ENCODE data around the gene FNDC3B. TPM values are rescaled to one million over a fixed set of nuclear protein-coding genes. Genes with fewer than 3 reads are reported as not detected.
"Not testable (repeated sequence)": the region's sequence is repeated elsewhere in the genome, so short reads cannot be mapped to it uniquely, and the experiment has no call there.

The FNDC3B gene
- total RNA-seq, 2 donors from 2014 or later, result 27.0 to 41.6 TPM

GRCh38 chr3:172231318-172231901 lies 192.0 kb downstream of the FNDC3B start:
- DNase-seq, result no peak
- H3K27ac Mint-ChIP-seq, result no peak overlapping the region

DNA sequence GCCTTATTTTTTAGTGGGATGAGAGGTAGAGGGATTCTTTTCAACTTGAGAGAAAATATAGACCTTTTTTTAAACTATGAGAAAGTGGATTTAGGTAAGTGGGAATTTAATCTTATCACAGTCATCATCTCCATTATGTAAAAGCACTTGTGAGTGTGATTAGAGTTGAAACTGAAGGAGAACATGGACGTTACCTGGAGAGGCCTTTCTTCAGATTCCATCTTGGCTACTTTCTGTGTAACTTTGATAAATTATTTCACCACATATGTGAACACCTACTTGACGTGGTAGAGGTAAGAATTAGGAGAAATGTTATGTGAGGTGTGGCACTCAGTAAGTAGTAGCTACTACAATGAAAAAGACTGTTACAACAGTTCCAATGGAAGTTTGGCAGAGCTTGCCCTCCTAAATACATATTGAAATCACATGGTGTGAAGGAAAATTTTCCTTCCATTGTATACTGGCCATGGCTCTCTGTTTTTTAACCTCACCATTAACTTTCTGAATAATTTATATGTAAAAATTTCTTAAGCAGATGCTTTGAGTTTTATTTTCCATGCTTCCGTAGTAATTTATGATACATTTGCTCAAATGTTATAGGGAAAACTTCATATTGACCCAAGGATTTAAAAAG lies 193.3 kb downstream of the FNDC3B start:
- Mint-ChIP-seq H3K36me3 (ENCODE audit: low read depth) (peaks cover 6% of the 10 kb centered on the region), H3K4me1 (peaks cover 14% of the 10 kb centered on the region), H3K27me3 (no peaks in the 10 kb centered on the region), H3K27ac (no peak overlapping the region), H3K4me3 (no peak overlapping the region)
- DNase-seq (no peak), ATAC-seq (no peak)
- H3K9me3 ChIP-seq (ENCODE audit: control insufficient read depth, low read length, poor library complexity, severe bottlenecking), result no peaks in the 10 kb centered on the region

More at GRCh38 chr3:172231318-172231901, 192.0 kb downstream of the FNDC3B start:
- Mint-ChIP-seq H3K27me3 (no peaks in the 10 kb centered on the region), H3K36me3 (ENCODE audit: low read depth) (peaks cover 6% of the 10 kb centered on the region), H3K4me1 (peaks cover 14% of the 10 kb centered on the region), H3K4me3 (no peak overlapping the region)
- H3K9me3 ChIP-seq (ENCODE audit: control insufficient read depth, low read length, poor library complexity, severe bottlenecking), result no peaks in the 10 kb centered on the region
- no peak for ATAC-seq

GRCh38 chr3:172233474-172234277 lies 194.3 kb downstream of the FNDC3B start:
- Mint-ChIP-seq H3K4me1 (peaks cover 10% of the 10 kb centered on the region), H3K27me3 (no peaks in the 10 kb centered on the region), H3K27ac (no peak overlapping the region), H3K4me3 (no peak overlapping the region), H3K36me3 (ENCODE audit: low read depth) (peaks cover 6% of the 10 kb centered on the region)
- no peaks in the 10 kb centered on the region for H3K9me3 ChIP-seq (ENCODE audit: control insufficient read depth, low read length, poor library complexity, severe bottlenecking)
- no peak for DNase-seq
- no peak for ATAC-seq

DNA sequence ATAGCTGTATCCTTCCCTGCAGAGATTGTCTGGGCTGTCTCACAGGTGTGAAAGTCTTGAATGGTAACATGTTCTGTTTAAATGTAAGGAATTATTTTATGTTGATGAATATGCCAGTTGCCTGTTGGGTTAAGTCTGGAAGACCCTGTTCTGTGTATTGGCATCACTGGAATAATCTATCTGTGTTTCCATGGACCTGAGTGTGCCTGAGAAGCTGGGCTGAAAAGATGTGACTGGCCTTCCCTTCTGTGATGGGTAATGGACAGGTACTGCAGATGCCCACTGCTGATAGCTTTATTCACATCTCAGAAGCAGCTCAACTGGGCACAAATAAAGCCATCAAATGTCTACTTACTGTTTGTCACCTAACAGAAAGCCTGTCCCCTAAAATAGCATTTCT lies 196.3 kb downstream of the FNDC3B start:
- H3K27me3 Mint-ChIP-seq, result no peaks in the 10 kb centered on the region
- peaks cover 10% of the 10 kb centered on the region for H3K4me1 Mint-ChIP-seq
- H3K36me3 Mint-ChIP-seq (ENCODE audit: low read depth), result peaks cover 3% of the 10 kb centered on the region
- DNase-seq, result no peak
- no peak overlapping the region for H3K27ac Mint-ChIP-seq
- no peak overlapping the region for H3K4me3 Mint-ChIP-seq
- H3K9me3 ChIP-seq (ENCODE audit: control insufficient read depth, low read length, poor library complexity, severe bottlenecking), result no peaks in the 10 kb centered on the region
- ATAC-seq, result no peak

GRCh38 chr3:172236771-172237742 lies 197.7 kb downstream of the FNDC3B start:
- DNase-seq (no peak), ATAC-seq (no peak)
- Mint-ChIP-seq H3K27ac (no peak overlapping the region), H3K4me1 (peaks cover 6% of the 10 kb centered on the region), H3K4me3 (no peak overlapping the region), H3K27me3 (no peaks in the 10 kb centered on the region), H3K36me3 (ENCODE audit: low read depth) (peaks cover 3% of the 10 kb centered on the region)
- H3K9me3 ChIP-seq (ENCODE audit: control insufficient read depth, low read length, poor library complexity, severe bottlenecking), result no peaks in the 10 kb centered on the region

DNA sequence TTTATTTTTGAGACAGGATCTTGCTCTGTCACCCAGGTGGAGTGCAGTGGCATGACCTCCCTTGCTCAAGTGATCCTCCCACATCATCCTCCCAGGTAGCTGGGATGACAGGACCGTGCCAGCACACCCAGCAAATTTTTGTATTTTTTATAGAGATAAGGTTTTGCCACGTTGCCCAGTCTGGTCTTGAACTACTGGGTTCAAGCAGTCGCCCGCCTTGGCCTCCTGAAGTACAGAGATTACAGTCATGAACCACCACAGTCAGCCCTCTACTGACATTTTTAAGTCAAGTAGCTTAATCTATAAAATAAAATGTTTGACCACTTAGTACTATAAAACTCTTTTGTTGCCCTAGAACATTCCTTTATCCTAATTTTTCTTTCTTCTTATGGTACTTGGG lies 198.8 kb downstream of the FNDC3B start:
- DNase-seq (no peak), ATAC-seq (no peak)
- Mint-ChIP-seq H3K36me3 (ENCODE audit: low read depth) (peaks cover 2% of the 10 kb centered on the region), H3K4me3 (no peak overlapping the region), H3K4me1 (peaks cover 2% of the 10 kb centered on the region), H3K27ac (peak overlapping the region; percentile 8), H3K27me3 (no peaks in the 10 kb centered on the region)
- no peaks in the 10 kb centered on the region for H3K9me3 ChIP-seq (ENCODE audit: control insufficient read depth, low read length, poor library complexity, severe bottlenecking)

DNA sequence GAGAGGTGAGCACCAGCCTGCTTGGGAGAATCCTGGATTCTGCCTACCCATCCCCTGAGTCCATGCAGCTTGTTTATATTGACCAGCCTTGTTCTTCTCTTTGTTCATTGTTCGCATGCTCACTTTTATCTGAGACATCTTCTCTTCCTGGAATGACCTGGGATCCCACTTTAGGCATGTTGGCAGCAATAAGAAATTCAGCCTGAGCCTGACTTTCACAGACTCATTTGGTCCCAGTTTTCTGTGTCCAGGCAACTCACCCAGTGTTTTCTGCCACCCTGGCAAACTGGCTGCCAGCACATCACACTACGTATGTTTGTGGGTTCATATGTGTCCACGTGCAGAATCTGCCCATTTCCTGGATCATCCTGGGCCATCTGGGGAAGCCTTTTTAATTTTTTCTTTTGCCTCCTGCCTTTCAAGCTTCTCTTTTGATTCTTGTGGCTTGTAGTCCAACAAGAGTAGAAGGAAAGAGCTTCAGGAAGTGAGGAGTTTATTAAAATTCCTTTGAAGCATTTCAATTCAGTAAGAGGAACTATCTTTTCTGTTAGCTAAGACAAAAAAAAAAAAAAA lies 199.9 kb downstream of the FNDC3B start:
- H3K9me3 ChIP-seq (ENCODE audit: control insufficient read depth, low read length, poor library complexity, severe bottlenecking), result no peaks in the 10 kb centered on the region
- no peaks in the 10 kb centered on the region for H3K27me3 Mint-ChIP-seq
- ATAC-seq, result no peak
- H3K4me3 Mint-ChIP-seq, result no peak overlapping the region
- peaks cover 7% of the 10 kb centered on the region for H3K4me1 Mint-ChIP-seq
- peaks cover 3% of the 10 kb centered on the region for H3K36me3 Mint-ChIP-seq (ENCODE audit: low read depth)
- no peak for DNase-seq
- no peak overlapping the region for H3K27ac Mint-ChIP-seq

GRCh38 chr3:172241405-172241804 lies 202.0 kb downstream of the FNDC3B start:
- Mint-ChIP-seq H3K36me3 (ENCODE audit: low read depth) (peaks cover 3% of the 10 kb centered on the region), H3K27me3 (no peaks in the 10 kb centered on the region), H3K27ac (no peak overlapping the region), H3K4me1 (peaks cover 11% of the 10 kb centered on the region), H3K4me3 (no peak overlapping the region)
- no peaks in the 10 kb centered on the region for H3K9me3 ChIP-seq (ENCODE audit: control insufficient read depth, low read length, poor library complexity, severe bottlenecking)
- DNase-seq (no peak), ATAC-seq (no peak)

DNA sequence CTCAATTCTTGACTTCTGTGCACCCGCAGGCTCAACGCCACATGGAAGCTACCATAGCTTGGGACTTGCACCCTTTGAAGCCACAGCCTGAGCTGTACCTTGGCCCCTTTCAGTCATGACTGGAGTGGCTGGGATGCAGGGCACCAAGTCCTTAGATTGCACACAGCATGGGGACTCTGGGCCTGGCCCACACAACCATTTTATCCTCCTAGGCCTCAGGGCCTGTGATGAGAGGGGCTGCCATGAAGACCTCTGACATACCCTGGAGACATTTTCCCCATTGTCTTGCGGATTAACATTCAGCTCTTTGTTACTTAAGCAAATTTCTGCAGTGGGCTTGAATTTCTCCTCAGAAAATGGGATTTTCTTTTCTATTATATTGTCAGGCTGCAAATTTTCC lies 203.1 kb downstream of the FNDC3B start:
- H3K27ac Mint-ChIP-seq; H3K27me3 Mint-ChIP-seq; DNase-seq; H3K36me3 Mint-ChIP-seq (ENCODE audit: low read depth); H3K9me3 ChIP-seq (ENCODE audit: control insufficient read depth, low read length, poor library complexity, severe bottlenecking); H3K4me3 Mint-ChIP-seq; ATAC-seq: not testable (repeated sequence)
- peaks cover 12% of the 10 kb centered on the region for H3K4me1 Mint-ChIP-seq

DNA sequence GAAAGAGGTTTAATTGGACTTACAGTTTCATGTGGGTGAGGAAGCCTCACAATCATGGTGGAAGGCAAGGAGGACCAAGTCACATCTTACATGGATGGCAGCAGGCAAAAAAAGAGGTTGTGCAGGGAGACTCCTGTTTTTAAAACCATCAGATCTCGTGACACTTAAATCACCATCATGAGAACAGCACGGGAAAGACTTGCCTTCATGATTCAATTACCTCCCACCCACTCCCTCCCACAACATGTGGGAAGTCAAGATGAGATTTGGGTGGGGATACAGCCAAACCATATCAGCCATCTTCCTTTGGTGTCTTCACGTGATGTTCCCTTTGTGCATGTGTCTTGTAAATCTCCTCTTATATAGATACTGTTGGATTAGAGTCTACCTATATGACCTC lies 204.0 kb downstream of the FNDC3B start:
- not testable (repeated sequence) for DNase-seq; H3K36me3 Mint-ChIP-seq (ENCODE audit: low read depth); H3K4me3 Mint-ChIP-seq; H3K27ac Mint-ChIP-seq; H3K9me3 ChIP-seq (ENCODE audit: control insufficient read depth, low read length, poor library complexity, severe bottlenecking); H3K27me3 Mint-ChIP-seq; ATAC-seq
- H3K4me1 Mint-ChIP-seq, result peaks cover 13% of the 10 kb centered on the region

DNA sequence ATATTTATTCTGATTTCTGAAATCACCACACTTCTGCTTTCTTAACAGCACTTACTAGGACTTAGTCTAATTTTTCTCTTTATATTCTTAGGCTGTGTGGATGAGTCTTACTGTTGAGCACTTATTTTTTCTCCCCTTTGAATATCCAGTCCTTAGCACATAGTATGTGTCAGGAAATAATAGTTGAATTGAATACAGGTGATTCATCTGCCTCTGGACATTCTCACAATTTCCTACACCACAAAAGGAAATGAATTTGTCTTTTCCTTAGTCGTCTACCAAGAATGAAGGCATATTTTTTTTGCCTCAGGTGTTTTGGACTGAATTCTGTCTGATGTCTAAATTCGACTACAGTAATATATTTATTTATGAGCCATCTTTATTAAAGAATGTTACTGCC lies 204.6 kb downstream of the FNDC3B start:
- Mint-ChIP-seq H3K4me3 (no peak overlapping the region), H3K36me3 (ENCODE audit: low read depth) (peaks cover 3% of the 10 kb centered on the region), H3K27ac (no peak overlapping the region), H3K27me3 (no peaks in the 10 kb centered on the region), H3K4me1 (peaks cover 13% of the 10 kb centered on the region)
- no peaks in the 10 kb centered on the region for H3K9me3 ChIP-seq (ENCODE audit: control insufficient read depth, low read length, poor library complexity, severe bottlenecking)
- DNase-seq (no peak), ATAC-seq (no peak)

- ATAC-seq (no peak), DNase-seq (no peak)
- peaks cover 12% of the 10 kb centered on the region for H3K4me1 Mint-ChIP-seq
- H3K9me3 ChIP-seq (ENCODE audit: control insufficient read depth, low read length, poor library complexity, severe bottlenecking), result no peaks in the 10 kb centered on the region
- peaks cover 3% of the 10 kb centered on the region for H3K36me3 Mint-ChIP-seq (ENCODE audit: low read depth)
- H3K27ac Mint-ChIP-seq, result no peak overlapping the region
- H3K4me3 Mint-ChIP-seq, result no peak overlapping the region
- no peaks in the 10 kb centered on the region for H3K27me3 Mint-ChIP-seq
These were observed 205.9 kb downstream of the FNDC3B start for GRCh38 chr3:172245241-172245640.
